Keratinocyte (primary cell): ENCODE data around the gene TSHZ2.

Experiments
- CTCF ChIP-seq, 3 experiments: IDR thresholded peaks in 1 of 3; conservative IDR thresholded peaks in 1 of 3; optimal IDR thresholded peaks in 1 of 3; 2 replicates in 2 of 3; 3 replicates in 1 of 3; pipeline versions ENCODE3 to v1.5.1; 2011; ENCODE audit warnings: low read length in 3 of 3, mild to moderate bottlenecking in 3 of 3, moderate library complexity in 2 of 3, control low read depth in 1 of 3, inconsistent platforms in 1 of 3; ENCODE audit not compliant: insufficient read depth in 2 of 3; ENCODE audit errors: extremely low read depth in 1 of 3
- EZH2 ChIP-seq: IDR thresholded peaks from one replicate; pipeline ENCODE4 v1.6.1; 2012; ENCODE audit warnings: inconsistent platforms, mild to moderate bottlenecking, low read length, moderate library complexity

GRCh38 chr20:53223626-53224172 is 251.5 kb downstream of the TSHZ2 start:
- TF ChIP-seq CTCF (optimal IDR thresholded peaks at IDR 0.05 in 1 of 3, IDR thresholded peaks at IDR 0.05 in 1 of 3, conservative IDR thresholded peaks at IDR 0.05 in 1 of 3; ENCODE audit: extremely low read depth in 1 of 3, insufficient read depth in 2 of 3, low read length in 3 of 3) (no peak), EZH2 (no peak)
